Measurements from ENCODE around the gene FZD2.
"Not testable (repeated sequence)": the region's sequence is repeated elsewhere in the genome, so short reads cannot be mapped to it uniquely, and the experiment has no call there.

FZD2 gene

DNA sequence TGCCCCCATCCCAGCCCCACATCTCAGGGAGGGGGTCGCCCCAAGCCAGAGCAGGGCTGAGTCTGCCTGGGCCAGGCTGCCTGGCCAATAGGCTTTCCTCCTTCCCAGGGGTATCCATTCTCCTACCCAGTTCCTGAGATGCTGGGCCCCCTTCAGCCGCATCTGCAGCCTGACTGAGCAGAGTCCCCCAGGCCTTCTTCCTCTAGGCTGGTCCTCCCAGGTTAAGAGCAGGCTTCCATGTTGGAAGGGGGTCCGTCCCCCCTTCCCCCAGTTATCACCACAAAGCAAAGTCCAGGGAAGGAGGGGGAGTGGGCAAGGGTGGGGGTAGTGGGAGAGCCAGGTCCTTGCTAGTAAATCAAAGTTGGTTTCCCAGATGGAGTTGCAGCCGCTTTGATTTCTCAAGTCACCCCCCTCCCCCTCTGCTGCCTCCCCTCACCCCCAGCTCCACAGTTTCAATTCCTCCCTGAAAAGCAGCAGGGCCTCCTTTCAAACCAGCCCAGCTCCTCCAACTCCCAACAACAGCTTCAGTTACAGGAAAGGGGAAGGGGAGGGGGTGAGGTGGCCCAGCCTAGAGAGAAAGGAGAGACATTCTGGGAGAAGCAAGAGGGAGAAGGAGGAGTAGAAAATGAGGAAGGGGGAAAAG is 9.5 kb upstream of the FZD2 start:
- DNase-seq: no peak

DNA sequence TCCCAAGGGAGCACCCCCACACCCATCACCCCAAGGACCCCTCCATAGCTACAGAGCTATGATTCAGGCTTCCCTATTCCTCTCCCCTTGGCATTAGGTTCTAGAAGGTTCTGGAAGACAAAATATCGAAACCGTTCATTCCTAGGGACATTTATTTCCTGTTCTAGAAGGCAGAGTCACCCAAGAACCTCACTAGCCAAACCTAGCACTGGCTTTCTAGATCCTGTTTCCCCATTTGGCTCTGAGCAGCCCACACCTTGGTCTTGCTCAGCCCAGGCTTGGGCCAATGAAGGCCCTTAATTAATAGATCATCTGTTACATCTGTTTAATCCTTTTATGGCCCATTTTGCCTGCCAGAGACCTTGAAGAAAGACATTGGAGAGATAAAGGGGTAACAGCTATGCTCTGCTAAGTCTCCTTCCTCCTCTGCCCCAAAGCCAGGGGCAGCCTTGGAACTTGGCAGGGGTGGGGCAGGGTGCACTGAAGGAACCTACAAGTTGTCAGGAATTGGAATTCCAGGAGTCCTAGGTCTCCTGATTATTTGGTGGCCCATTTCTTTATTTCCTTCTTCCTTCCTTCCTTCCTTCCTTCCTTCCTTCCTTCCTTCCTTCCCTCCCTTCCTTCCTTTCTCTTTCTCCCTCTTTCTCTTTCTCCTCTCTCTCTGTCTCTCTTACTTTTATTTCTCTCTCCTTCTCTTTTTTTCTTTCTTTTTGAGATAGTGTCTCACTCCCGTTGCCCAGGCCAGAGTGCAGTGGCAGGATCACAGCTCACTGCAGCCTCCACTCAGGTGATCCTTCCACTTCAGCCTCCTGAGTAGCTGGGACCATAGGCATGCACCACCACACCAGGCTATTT is 8.7 kb upstream of the FZD2 start:
- DNase-seq: no peak

DNA sequence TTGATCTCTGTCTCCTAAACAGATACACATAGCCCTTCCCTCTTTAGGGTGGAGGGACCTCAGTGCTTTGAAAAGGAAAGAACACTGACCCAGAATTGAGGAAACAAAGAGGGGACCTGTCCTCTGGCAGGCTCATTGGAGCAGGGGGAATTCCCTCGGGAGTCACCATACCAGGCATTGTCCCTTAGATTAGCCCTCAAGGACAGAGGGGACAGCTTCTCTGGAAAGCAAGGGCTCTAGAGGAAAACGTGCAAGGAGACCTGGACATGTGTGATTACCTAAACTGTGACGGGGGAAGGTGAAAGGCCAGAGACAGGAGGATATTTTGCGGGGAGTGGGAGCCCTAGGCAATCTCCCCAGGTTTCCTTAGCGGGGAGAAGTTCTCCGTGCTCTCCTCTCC is 7.6 kb upstream of the FZD2 start:
- no peak for DNase-seq

DNA sequence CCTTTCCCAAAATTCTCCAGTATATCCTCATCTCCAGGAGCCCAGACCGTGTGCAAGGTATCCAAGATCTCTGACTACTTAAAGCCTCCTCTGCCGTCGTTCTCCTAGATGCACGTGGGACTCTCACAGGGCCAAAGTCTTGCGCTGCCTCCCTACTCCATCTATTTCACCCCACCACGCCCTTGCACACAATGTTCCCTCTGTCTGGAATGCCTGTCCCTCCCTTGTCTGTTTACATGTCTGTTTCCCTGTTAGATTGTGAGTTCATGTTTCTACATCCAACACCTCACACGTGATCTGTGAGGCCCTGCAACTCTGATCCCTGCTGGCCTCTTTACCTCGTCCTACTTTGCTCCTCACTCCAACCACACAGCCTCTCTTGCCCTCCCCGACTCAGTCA is 4.9 kb upstream of the FZD2 start:
- no peak for DNase-seq

DNA sequence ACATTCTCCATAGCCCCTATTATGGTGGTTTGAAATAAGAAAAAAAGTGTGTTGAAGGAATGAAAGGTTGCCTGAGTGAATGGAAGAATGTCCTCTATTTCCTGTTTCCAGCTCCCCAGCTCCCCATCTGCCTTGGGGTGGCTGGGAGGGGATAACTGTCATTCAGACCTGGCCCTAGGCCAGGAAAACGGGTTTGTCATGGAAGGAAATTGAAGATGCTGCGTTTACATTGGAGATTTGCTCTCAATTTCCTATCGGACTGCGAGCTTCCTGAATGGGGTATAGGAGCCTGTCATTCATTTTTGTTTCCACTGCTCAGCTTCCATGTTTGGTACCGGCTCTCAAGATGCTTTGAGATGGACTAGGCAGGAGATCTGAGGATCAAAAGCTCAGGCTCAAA is 2.2 kb upstream of the FZD2 start:
- no peak for DNase-seq

DNA sequence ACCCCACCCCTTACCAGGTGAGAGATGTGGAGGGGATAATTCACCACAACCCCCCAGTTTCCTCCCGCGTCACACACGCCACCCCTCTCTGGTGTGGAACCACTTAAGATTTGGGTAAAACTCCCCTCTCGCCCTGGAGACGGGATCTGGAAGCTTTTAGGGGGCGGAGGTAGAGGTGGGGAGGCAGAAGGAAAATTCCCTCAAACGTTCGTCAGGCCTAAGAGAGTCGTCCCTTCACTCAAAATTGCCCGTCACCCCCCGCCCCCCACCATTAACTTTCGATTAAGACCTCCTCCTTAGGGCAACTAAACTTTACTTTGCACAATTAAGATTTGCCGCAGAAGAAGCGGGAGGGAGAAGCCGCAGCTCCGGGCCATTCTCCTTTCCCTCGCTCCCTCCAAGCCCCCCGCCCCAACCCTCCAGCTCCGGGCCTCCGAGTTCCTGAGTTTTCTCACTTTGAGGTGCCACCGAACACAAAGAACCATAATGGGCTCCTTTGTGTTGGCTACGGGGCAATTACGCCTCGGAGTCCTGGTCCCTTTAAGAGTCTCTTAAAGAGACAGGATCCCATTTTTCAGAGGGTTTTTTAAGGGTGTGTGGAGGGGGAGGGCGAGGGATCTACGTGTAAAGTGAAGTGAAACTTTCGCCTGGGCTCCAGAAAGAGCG is 985 bp upstream of the FZD2 start:
- DNase-seq: no peak

DNA sequence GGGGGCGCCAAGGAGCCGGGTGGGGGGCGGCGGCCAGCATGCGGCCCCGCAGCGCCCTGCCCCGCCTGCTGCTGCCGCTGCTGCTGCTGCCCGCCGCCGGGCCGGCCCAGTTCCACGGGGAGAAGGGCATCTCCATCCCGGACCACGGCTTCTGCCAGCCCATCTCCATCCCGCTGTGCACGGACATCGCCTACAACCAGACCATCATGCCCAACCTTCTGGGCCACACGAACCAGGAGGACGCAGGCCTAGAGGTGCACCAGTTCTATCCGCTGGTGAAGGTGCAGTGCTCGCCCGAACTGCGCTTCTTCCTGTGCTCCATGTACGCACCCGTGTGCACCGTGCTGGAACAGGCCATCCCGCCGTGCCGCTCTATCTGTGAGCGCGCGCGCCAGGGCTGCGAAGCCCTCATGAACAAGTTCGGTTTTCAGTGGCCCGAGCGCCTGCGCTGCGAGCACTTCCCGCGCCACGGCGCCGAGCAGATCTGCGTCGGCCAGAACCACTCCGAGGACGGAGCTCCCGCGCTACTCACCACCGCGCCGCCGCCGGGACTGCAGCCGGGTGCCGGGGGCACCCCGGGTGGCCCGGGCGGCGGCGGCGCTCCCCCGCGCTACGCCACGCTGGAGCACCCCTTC is 484 bp downstream of the FZD2 start:
- DNase-seq: no peak

DNA sequence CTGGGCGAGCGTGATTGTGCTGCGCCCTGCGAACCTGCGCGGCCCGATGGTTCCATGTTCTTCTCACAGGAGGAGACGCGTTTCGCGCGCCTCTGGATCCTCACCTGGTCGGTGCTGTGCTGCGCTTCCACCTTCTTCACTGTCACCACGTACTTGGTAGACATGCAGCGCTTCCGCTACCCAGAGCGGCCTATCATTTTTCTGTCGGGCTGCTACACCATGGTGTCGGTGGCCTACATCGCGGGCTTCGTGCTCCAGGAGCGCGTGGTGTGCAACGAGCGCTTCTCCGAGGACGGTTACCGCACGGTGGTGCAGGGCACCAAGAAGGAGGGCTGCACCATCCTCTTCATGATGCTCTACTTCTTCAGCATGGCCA is 1.0 kb downstream of the FZD2 start:
- DNase-seq: no peak

DNA sequence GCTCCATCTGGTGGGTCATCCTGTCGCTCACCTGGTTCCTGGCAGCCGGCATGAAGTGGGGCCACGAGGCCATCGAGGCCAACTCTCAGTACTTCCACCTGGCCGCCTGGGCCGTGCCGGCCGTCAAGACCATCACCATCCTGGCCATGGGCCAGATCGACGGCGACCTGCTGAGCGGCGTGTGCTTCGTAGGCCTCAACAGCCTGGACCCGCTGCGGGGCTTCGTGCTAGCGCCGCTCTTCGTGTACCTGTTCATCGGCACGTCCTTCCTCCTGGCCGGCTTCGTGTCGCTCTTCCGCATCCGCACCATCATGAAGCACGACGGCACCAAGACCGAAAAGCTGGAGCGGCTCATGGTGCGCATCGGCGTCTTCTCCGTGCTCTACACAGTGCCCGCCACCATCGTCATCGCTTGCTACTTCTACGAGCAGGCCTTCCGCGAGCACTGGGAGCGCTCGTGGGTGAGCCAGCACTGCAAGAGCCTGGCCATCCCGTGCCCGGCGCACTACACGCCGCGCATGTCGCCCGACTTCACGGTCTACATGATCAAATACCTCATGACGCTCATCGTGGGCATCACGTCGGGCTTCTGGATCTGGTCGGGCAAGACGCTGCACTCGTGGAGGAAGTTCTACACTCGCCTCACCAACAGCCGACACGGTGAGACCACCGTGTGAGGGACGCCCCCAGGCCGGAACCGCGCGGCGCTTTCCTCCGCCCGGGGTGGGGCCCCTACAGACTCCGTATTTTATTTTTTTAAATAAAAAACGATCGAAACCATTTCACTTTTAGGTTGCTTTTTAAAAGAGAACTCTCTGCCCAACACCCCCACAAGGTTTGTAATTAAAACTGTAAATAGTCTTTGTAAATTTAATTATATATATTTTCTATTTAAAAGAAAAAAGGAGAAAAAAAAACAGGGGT is 1.7 kb downstream of the FZD2 start:
- no peak for DNase-seq

DNA sequence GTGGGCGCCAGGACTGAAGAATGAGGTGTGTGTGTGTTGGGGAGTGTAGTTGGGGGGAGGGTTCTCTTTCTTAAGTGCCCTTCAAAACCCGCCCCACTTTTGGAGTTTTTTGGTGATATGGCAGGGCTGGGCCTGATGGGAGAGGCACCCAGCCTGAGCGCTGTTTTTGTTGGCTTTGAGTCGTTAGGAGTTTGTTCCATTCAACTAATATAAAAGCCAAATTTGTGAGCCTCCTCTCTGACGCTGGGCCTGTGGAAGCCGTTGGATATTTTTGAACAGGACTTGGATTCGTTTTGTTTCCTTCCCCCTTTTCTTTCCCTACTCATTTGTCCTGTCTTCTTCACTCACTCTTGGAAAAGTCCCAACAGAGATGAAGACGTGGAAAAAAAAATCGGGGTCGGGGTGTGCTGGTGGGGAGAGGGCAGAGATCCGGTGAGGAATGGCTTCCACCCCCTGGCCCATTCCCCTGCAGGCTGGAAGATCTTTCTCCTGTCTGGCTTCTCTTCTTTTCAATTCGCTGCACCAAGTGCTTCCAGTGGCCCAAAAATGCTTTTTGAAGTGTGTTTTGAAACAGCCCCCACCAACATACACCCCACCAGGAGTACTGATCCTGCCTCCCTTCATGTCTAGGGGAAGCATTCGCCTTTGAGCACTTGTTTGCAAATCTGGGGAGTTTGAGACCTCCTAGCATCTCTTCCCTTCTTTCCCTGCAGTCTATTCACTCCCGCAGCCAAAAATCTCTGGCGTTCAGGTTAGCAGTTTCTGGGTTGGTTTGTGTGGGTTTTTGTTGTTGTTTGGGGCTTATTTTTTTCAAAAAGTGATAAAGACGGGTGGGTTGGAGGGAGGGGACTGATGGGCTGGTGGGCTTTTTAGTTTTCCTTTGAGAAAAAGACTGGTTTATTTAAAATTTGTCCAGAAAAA is 2.6 kb downstream of the FZD2 start:
- DNase-seq: no peak

DNA sequence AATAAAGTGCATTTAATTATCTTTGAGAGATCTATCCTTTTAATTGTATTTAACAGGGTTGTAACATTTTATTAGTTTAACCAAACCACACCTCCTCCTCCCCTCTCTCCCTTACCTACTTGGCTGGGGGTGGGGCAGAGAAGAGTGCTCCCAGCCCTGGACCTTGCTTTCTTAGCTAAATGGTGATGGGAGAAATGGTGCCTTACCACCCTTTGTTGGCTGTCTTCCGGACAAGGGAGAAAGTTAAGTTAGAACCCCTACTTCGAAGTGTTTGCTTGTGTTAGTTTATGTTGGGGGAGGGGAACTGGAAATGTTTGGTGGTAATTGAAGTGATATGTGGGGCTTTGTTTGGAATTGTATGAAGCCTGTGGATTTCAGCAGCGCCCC is 3.9 kb downstream of the FZD2 start:
- DNase-seq: no peak

DNA sequence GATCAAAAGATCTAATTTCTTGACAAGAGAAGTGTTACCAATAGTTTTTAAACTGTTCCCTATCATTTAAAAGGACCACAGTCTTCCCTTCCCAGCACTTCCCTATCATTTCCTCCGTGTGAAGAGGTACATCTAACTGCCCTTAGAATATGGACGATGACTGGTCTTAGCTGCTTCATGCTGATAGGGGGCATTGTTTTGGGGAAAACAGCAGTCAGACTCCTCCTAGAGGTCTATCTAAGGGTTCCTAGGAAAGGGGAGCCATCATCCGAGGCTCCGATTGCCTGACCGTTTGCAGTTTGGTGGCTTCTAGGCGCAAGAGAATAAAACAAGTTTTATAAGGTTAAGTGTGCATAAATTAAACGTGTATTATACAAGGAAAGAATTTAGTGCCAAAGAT is 7.1 kb downstream of the FZD2 start:
- DNase-seq: no peak

DNA sequence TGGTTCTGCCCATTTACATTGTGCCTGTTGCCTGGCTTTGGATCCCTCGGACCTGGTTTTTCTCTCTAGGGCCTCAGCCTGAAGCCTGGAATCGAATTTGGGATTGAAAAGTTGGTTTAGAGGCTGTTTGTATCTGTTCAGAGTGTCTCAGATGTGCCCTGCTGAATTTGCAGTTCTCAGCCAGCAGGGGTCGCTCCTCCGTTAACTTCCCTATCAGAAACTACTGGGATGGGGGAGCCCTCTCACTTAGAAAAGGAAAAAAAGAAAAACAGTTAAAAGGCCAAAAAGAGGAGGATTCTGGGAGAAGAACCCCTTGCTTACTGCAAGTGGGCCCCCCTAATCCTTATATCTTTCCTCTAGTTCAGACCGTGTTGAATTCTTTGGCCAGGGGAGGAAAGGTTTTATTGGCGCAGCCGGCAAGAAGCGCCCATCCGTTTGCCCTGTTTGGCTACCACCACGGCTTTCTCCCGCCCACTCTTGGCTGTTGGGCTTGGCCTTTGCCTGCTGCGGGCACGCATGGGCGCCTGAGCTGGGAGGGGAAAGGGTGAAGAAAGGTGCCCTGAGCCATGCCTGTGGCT is 8.7 kb downstream of the FZD2 start:
- DNase-seq: no peak

DNA sequence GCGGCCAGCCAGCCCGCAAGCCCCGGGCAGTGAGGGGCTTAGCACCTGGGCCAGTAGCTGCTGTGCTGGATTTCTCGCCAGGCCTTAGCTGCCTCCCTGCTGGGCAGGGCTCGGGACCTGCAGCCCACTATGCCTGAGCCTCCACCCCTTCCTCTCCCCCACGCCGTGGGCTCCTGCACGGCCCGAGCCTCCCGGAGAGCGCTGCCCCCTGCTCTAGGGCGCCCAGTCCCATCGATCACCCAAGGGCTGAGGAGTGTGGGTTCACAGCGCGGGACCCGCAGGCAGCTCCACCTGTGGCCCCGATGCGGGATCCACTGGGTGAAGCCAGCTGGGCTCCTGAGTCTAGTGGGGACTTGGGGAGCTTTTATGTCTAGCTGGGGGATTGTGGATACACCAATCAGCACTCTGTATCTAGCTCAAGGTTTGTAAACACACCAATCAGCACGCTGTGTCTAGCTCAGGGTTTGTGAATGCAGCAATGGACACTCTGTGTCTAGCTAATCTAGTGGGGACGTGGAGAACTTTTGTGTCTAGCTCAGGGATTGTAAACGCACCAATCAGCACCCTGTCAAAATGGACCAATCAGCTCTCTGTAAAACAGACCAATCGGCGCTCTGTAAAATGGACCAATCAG is 11.1 kb downstream of the FZD2 start:
- DNase-seq: not testable (repeated sequence)

DNA sequence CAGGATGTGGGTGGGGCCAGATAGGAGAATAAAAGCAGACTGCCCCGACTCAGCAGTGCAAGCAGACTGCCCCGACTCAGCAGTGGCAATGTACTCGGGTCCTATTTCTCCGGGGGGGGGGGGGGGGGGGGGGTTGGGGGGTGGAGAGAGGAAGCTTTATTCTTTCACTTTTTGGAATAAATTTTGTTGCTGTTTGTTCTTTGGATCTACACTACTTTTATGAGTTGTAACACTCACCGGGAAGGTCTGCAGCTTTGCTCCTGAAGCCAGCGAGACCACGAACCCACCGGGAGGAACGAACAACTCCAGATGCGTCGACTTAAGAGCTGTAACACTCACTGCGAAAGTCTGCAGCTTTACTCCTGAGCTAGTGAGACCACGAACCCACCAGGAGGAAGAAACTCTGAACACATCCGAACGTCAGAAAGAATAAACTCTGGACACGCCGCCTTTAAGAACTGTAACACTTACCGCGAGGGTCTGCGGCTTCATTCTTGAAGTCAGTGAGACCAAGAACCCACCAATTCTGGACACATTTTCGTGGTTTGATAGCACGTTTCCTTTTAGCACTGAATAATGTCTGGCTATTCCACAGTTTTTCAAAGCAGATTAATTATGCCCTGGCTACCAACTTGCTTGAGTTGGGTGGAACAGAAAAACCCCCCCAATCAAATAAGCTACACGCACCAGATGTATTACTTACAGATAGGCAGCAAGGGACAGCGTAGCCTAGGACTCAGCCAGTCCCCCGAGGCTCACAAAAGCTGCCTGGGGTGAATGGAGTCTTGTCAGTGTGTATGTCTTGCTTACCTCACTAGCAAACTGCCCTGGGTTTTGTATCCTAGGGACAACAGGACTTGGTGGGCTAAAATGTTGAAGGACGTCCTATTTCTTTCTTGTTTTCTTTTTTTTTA is 11.9 kb downstream of the FZD2 start:
- no peak for DNase-seq

DNA sequence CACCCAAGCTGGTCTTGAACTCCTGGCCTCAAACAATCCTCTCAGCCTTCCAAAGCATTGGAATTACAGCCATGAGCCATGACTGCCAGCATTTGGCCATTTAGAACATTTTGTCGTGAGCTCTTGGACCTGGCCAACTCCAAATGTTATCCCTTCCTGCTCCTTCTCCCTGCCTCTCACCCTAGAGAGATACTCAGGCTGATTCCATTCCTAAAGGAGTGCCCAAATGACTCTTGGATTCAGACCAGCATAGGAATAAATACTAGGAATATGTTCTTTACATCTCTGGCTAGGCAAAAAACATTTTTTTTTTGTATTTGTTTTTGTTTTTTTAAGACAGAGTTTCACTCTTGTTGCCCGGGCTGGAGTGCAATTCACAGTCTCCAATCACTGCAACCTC is 15.5 kb downstream of the FZD2 start:
- DNase-seq: no peak

DNA sequence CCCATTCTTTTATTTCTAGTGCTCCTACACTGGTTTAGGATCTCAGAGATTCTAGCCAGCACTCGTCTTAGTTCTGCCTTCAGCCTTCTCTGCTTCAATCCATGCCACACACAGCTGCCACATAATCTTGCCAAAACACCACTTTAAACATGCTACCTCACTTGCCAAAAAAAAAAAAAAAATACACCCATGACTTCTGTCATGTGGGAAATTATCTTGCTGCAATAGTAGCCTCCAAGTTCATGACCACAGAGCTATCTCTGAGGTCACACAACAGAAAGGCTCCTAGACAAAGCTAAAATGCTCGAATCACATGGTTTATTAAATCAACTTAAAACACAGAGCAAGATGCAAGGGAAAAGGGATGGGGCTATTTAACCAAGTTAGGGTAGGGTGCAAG is 18.1 kb downstream of the FZD2 start:
- DNase-seq: no peak

DNA sequence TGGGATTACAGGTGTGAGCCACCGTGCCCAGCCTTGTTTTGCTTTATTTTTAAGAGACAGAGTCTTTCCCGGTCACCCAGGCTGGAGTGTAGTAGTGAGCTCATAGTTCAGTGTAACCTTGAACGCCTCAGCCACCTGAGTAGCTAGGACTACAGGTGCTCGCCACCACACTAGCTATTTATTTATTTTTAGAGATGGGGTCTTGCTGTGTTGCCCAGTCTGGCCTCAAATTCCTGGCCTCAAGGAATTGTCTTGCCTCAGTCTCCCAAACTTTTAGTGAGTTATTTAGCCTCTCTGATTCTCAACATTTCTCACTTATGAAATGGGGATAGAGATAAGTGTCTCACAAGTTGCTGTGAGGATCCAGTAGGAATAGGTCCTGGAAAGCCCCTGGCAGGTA is 21.7 kb downstream of the FZD2 start:
- no peak for DNase-seq

DNA sequence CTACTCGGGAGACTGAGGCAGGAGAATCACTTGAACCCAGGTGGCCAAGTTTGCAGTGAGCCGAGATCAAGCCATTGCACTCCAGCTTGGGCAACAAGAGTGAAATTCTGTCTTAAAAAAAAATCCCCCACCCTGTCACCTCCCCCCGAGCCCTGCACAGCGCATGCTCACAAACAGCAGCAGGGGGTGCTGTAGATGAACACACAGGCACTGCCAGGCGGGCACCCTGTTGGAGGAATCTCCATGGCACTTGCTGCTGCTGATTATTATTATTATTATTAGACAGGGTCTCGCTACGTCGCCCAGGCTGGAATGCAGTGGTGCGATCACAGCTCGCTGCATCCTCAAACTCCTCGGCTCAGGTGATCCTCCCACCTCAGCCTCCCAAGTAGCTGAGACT is 24.6 kb downstream of the FZD2 start:
- no peak for DNase-seq

DNA sequence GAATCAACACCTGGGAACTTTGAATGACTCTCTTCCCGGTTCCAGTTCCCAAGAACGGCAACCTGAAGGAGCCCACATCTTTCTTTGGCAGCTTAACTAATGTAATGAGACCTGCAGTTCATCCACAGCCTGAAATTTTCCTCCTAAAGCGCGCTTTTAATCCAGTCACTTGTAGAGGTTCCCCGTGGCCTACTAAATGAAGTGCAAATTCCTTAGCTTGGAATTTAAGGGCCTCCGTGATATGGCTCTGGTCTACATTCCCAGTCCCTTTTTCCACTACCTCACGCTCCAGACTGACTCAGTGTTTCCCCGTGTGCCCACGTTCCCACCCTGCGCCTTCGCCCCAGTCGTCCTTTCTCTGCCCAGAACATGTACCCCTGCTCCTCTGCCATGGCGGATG is 27.2 kb downstream of the FZD2 start:
- DNase-seq: no peak

All from NCI-H510A treated with DMSO at 0.1 percent for 48 hours (cell line).